ENCODE measurements around the gene TMEM116. TPM values are rescaled to one million over a fixed set of nuclear protein-coding genes. Genes with fewer than 3 reads are reported as not detected.

The TMEM116 gene
- total RNA-seq, 1 donor from 2014 or later, result 11.5 TPM

GRCh38 chr12:111893287-111893686, 119.7 kb downstream of the TMEM116 start:
- DNase-seq (ENCODE audit: low read depth), result no peak

GRCh38 chr12:111887926-111888745, 124.8 kb downstream of the TMEM116 start:
- DNase-seq (ENCODE audit: low read depth), result no peak

GRCh38 chr12:111886662-111887545, 126.1 kb downstream of the TMEM116 start:
- DNase-seq (ENCODE audit: low read depth), result no peak

- no peak for DNase-seq (ENCODE audit: low read depth)
Measured at GRCh38 chr12:111881716-111882115, 131.2 kb downstream of the TMEM116 start.

Other genes with a start within 250 kb of the TMEM116 start
- 18.7 and 23.4 TPM in 2 replicates for gene ALDH2, start 246.2 kb downstream of the TMEM116 start, total RNA-seq
- 42.5 and 46.4 TPM in 2 replicates for gene MAPKAPK5, start 170.9 kb downstream of the TMEM116 start, total RNA-seq
- gene ERP29, start 261 bp upstream of the TMEM116 start, total RNA-seq, result 69.5 and 75.7 TPM in 2 replicates
- 18.9 and 26.7 TPM in 2 replicates for gene NAA25, start 95.6 kb upstream of the TMEM116 start, total RNA-seq
- 45.5 and 57.4 TPM in 2 replicates for gene TRAFD1, start 112.4 kb upstream of the TMEM116 start, total RNA-seq